Memory B cell (primary cell): ENCODE results near the gene GRIN1.

Source experiments
- ATAC-seq: fragments of 150-1000 bp; cut with Tn5 transposase; 2 replicates; pipeline ENCODE4 v1.10.0; 2021; ENCODE audit warnings: low read depth, mild to moderate bottlenecking, moderate library complexity
- DNase-seq, 2 donors: peaks; one replicate each; pipeline ENCODE4 v3.0.0; 2022; ENCODE audit warnings: low spot score in 2 of 2
- H3K27ac Mint-ChIP-seq: one replicate; pipeline ENCODE4 v1.8.0; 2022; ENCODE audit warnings: mild to moderate bottlenecking, moderate library complexity, mixed read lengths
- H3K27me3 Mint-ChIP-seq: one replicate; pipeline ENCODE4 v1.8.0; 2022; ENCODE audit warnings: mixed read lengths
- H3K36me3 Mint-ChIP-seq: one replicate; pipeline ENCODE4 v1.8.0; 2022; ENCODE audit warnings: mild to moderate bottlenecking, mixed read lengths
- H3K4me1 Mint-ChIP-seq: one replicate; pipeline ENCODE4 v1.8.0; 2022; ENCODE audit warnings: mixed read lengths
- H3K4me3 Mint-ChIP-seq: one replicate; pipeline ENCODE4 v1.8.0; 2022; ENCODE audit warnings: mild to moderate bottlenecking, moderate library complexity, mixed read lengths
- H3K9me3 Mint-ChIP-seq: one replicate; pipeline ENCODE4 v1.8.0; 2022; ENCODE audit warnings: mixed read lengths

Gene GRIN1

DNA sequence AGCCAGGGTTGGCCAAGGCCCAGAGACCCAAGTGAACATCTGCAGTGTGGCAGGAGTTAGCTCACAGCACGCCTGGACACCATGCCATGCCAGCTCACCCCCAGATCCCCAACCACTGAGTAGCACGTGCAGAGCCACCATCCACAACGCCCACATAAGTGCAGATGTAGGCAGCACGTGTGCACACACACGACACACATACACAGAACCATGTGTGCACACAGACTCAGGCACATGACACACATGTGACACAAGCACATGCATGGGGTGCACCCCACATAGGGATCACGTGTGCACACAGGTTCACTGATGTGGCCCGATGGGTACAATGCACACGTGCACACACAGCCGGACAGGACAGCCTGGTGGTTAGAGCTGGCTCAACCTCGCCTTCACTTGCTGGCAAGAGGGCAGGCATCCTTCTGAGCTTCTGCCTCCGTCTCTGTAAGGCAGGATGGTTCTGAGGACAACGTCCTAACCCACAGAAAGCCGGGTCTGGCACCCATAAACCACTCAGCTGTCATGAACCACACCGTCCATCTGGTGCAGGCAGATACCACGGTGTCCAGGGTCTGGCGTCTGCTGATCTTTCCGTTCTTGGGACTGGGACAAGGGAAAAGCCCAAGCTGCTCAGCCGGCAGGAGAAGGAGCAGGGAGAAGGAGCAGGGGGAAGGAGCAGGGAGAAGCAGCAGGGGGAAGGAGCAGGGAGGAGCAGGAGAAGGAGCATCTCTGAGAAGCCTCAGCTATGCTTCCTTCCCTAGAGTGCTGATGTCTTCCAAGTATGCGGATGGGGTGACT lies 18.9 kb downstream of the GRIN1 start:
- H3K9me3 Mint-ChIP-seq: no peaks in the 10 kb centered on the region
- no peak for ATAC-seq
- no peak for DNase-seq
- H3K27me3 Mint-ChIP-seq: peaks cover 22% of the 10 kb centered on the region
- peaks cover 14% of the 10 kb centered on the region for H3K4me1 Mint-ChIP-seq
- peak overlapping the region; percentile 58 for H3K27ac Mint-ChIP-seq
- no peaks in the 10 kb centered on the region for H3K36me3 Mint-ChIP-seq
- no peak overlapping the region for H3K4me3 Mint-ChIP-seq

DNA sequence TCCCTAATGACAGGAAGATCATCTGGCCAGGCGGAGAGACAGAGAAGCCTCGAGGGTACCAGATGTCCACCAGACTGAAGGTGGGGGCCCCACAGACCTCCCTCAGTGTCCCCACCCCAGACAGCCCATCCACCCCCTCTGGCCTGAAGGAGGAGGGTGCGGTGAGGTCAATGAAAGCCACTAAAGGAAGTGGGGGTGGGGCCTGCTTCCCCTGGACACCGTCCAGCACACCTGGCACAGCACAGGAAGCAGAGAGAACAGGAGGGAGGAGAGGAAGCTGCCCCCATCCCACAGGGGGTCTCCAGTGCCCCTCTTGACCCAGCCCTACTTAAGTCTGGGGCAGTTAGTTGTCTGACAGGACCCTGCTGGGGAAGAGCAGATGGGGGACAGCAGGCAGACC lies 19.7 kb downstream of the GRIN1 start:
- Mint-ChIP-seq H3K4me1 (peaks cover 14% of the 10 kb centered on the region), H3K36me3 (no peaks in the 10 kb centered on the region), H3K27ac (no peak overlapping the region), H3K4me3 (no peak overlapping the region), H3K27me3 (peaks cover 25% of the 10 kb centered on the region), H3K9me3 (no peaks in the 10 kb centered on the region)
- DNase-seq (no peak), ATAC-seq (no peak)

DNA sequence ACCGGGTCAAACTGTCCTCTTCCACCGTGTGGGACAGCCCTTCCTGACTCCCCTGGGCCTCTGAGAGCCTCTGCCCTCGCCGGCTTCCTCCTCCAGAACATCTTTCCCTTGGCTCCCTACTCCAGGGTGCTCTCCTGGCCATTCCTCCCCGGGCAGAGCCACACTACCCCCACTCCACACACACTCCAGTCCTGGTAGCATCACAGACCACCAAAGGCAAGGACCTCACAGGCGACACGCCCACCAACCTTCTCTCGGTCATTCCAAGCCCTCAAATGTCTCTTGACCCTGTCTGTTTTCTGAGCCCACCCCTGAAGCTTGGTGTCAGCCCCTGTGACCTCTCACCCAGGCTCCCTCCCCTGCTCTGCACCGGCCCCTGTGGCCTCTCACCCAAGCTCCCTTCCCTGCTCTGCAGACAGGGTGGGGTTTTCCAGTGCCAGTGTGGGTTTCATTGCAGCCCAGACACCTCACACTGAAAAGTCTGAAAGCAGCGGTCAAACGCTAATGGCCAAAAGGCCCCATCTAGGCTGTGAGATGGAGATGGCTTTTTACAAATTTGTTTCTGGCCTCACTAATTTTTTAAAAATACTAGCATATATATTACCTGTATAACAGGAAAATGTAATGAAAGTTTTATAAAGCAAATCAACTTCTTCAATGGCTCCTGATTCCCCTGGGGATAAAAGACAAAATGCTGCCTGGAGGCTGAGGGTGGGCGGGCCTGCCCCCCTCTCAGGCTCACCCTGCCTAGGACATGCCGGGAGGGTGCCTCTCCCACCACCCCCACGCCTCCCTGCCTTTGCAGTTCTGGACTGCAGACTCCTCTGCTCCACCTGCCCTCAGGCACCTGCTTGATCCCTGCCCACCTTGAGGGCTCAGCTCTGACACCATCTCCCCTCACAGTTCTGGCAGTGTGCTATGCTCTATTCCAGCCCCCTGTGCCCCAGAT lies 20.4 kb downstream of the GRIN1 start:
- H3K36me3 Mint-ChIP-seq: no peaks in the 10 kb centered on the region
- ATAC-seq: no peak
- DNase-seq: no peak
- no peaks in the 10 kb centered on the region for H3K9me3 Mint-ChIP-seq
- H3K4me1 Mint-ChIP-seq: peaks cover 14% of the 10 kb centered on the region
- no peak overlapping the region for H3K27ac Mint-ChIP-seq
- H3K4me3 Mint-ChIP-seq: no peak overlapping the region
- H3K27me3 Mint-ChIP-seq: peaks cover 25% of the 10 kb centered on the region

DNA sequence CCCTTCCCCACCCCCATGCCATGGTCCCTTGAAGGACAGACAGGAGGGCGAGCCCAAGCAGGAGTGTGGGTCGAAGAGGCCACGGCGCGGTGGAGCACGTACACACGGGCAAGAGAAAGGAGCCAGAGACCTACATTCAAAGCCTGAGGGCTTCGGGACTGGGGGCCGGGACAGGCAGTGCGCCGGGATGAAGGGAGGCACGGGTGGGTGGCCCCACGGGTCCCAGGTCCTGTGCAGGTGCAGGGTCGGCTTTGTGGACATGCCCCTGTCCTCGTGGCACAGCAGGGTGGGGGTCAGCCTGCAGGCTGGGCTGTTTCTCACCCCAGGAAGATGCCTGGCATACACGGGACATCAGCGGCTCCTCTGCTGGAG lies 21.1 kb downstream of the GRIN1 start:
- DNase-seq: no peak
- peaks cover 29% of the 10 kb centered on the region for H3K27me3 Mint-ChIP-seq
- no peaks in the 10 kb centered on the region for H3K36me3 Mint-ChIP-seq
- H3K4me3 Mint-ChIP-seq: no peak overlapping the region
- no peak for ATAC-seq
- H3K27ac Mint-ChIP-seq: no peak overlapping the region
- peaks cover 14% of the 10 kb centered on the region for H3K4me1 Mint-ChIP-seq
- no peaks in the 10 kb centered on the region for H3K9me3 Mint-ChIP-seq

DNA sequence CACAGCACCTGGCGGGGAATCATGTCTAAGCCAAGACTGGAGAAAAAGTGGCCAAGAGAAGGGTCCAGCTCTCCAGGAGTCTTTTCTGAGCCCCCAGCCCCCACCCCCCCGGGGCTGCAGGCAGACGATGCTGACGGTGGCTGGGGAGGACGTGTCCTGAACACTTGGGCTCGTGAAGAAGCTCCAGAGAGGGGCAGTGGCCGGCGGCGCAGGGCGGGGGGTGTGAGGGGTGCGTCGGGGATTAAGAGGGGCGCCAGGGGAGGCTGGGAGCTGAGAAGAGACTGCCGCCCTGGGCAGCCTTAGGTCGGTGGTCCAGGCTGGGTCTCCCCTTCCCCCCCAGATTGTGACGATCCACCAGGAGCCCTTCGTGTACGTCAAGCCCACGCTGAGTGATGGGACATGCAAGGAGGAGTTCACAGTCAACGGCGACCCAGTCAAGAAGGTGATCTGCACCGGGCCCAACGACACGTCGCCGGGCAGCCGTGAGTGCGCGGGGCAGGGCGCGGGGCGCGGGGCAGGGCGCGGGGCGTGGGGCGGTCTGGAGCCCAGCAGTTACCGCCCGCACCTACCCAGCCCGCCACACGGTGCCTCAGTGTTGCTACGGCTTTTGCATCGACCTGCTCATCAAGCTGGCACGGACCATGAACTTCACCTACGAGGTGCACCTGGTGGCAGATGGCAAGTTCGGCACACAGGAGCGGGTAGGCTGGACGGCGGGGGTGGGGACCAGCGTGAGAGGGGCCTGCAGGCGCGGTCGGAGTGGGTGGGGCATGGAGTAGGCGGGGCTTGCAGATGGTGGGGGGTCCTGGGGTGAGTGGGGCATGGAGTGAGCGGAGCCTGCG lies 22.0 kb downstream of the GRIN1 start:
- ATAC-seq (no peak), DNase-seq (no peak)
- Mint-ChIP-seq H3K9me3 (no peaks in the 10 kb centered on the region), H3K36me3 (no peaks in the 10 kb centered on the region), H3K4me1 (peaks cover 14% of the 10 kb centered on the region), H3K27ac (no peak overlapping the region), H3K4me3 (no peak overlapping the region), H3K27me3 (peaks cover 33% of the 10 kb centered on the region)

DNA sequence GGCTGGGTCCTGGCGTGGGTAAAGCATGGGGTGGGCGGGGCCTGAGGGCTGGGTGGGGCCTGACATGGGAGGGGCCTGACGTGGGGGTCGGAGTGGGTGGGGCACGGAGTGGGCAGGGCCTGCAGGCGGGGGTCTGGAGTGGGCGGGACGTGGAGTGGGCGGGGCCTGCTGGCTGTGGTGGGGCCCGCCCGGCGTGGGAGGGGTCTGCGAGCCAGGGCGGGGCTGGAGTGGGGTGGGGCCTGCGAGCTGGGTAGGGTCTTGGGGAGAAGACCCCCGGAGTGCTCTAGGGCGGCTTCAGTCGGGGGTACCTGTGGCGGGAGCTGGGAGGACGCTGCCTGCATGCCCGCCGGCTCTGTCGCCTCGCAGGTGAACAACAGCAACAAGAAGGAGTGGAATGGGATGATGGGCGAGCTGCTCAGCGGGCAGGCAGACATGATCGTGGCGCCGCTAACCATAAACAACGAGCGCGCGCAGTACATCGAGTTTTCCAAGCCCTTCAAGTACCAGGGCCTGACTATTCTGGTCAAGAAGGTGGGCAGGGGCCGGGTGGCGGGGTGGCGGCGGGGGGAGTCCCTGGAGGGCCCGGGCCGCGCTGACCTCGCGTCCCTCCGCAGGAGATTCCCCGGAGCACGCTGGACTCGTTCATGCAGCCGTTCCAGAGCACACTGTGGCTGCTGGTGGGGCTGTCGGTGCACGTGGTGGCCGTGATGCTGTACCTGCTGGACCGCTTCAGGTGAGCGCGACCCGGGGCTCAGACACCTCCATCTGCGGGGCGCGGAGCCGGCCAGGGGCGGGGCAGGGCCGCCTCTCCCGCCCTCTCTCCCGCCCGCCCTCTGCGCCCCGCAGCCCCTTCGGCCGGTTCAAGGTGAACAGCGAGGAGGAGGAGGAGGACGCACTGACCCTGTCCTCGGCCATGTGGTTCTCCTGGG lies 22.9 kb downstream of the GRIN1 start:
- DNase-seq (no peak), ATAC-seq (no peak)
- Mint-ChIP-seq H3K4me1 (peaks cover 11% of the 10 kb centered on the region), H3K36me3 (no peaks in the 10 kb centered on the region), H3K27ac (no peak overlapping the region), H3K4me3 (no peak overlapping the region), H3K27me3 (peaks cover 37% of the 10 kb centered on the region), H3K9me3 (no peaks in the 10 kb centered on the region)

DNA sequence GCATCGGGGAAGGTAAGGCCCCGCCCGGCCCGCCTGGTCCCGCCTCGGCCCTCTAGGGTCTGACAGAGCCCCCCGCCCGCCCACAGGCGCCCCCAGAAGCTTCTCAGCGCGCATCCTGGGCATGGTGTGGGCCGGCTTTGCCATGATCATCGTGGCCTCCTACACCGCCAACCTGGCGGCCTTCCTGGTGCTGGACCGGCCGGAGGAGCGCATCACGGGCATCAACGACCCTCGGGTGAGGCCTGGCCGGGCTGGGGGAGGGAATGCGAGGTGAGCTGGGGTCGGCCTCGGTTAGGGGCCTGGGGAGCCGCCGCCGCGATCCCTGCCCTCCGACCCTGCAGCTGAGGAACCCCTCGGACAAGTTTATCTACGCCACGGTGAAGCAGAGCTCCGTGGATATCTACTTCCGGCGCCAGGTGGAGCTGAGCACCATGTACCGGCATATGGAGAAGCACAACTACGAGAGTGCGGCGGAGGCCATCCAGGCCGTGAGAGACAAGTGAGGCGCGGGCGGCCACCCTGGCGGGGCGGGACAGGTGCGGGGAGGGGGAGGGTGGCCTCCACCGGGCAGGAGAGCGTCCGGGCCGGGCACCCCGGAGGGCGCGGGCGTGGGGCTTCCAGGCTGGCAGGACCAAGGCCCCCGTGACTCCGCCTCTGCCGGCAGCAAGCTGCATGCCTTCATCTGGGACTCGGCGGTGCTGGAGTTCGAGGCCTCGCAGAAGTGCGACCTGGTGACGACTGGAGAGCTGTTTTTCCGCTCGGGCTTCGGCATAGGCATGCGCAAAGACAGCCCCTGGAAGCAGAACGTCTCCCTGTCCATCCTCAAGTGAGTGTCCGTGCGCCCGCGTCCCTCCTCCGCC lies 23.8 kb downstream of the GRIN1 start:
- no peak overlapping the region for H3K27ac Mint-ChIP-seq
- H3K36me3 Mint-ChIP-seq: no peaks in the 10 kb centered on the region
- peaks cover 11% of the 10 kb centered on the region for H3K4me1 Mint-ChIP-seq
- DNase-seq: no peak
- peaks cover 34% of the 10 kb centered on the region for H3K27me3 Mint-ChIP-seq
- H3K4me3 Mint-ChIP-seq: peak overlapping the region; percentile 40
- no peaks in the 10 kb centered on the region for H3K9me3 Mint-ChIP-seq
- peak; percentile 49 for ATAC-seq

DNA sequence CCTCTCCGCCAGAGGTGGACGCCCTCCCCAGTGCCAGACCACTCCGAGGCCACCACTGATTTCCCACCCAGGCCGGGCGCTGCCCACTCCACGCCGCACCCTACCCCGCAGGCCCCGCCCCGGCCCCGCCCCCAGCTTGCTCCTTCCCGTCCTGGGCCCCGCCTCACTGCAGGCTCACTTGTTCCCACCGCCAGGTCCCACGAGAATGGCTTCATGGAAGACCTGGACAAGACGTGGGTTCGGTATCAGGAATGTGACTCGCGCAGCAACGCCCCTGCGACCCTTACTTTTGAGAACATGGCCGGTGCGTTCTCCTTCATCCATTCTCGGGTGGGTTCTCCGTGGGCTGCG lies 24.4 kb downstream of the GRIN1 start:
- Mint-ChIP-seq H3K4me3 (peak overlapping the region; percentile 57), H3K9me3 (no peaks in the 10 kb centered on the region), H3K27me3 (peaks cover 30% of the 10 kb centered on the region), H3K4me1 (peaks cover 7% of the 10 kb centered on the region), H3K36me3 (no peaks in the 10 kb centered on the region), H3K27ac (no peak overlapping the region)
- ATAC-seq (no peak), DNase-seq (no peak)

DNA sequence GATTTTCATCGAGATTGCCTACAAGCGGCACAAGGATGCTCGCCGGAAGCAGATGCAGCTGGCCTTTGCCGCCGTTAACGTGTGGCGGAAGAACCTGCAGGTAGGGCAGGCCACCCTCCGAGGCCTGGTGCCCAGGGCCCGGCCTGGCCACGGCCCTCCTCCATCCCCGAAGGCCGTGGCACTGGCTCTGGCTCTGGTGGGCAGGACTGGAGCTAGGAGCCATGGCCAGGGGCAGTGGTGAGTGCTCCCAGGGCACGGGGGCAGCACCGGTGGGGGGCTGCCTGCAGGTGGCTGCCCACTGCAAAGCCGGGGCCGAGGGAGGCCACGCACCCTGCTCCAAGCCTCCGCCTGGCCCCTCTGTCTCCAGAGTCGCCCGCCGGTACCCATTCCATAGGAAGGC lies 24.9 kb downstream of the GRIN1 start:
- no peaks in the 10 kb centered on the region for H3K9me3 Mint-ChIP-seq
- no peak overlapping the region for H3K27ac Mint-ChIP-seq
- peaks cover 32% of the 10 kb centered on the region for H3K27me3 Mint-ChIP-seq
- H3K36me3 Mint-ChIP-seq: no peaks in the 10 kb centered on the region
- no peak for ATAC-seq
- H3K4me3 Mint-ChIP-seq: no peak overlapping the region
- no peak for DNase-seq
- H3K4me1 Mint-ChIP-seq: peaks cover 8% of the 10 kb centered on the region

DNA sequence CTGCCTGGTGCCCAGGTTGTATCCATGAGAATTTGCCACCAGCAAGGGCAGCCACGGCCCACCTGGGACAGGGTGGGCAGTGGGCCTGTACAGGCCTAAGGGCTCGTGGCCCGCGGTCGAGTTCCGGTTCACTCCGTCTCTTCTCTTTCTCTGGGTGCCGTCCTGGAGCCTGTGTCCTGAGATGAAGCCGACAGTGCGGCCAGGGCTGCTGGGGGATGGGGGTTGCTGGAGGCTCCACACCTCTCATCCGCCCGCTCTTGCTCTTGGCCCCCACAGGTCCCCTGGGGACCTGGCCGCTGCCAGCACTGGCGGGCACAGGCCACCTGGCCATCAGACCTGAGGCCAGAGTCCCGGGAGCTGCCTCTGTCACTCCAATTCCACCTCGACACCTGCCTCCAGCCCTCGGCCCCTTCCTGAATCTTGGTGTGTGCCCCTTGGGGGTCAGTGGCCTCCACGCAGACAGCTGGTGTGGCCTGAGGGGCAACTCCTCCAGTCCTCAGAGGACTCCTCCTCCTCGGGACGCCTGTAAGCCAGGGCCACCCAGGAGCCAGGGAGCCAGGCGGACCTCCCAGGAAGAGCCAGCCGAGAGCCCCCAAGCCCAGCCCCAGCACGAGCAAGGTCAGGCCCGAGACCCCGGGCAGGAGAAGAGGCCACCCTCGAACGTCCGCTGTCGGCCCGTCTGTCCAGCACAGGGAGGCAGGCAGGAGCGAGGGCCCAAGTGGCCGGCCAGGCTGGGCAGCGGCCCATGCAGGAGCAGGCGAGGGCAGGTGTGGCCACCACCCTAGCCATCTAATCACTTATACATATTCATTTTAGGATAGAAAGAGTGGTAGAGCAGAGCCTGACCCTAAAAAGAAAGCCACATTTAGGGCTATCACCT lies 25.7 kb downstream of the GRIN1 start:
- Mint-ChIP-seq H3K4me3 (no peak overlapping the region), H3K36me3 (no peaks in the 10 kb centered on the region), H3K9me3 (no peaks in the 10 kb centered on the region), H3K27ac (no peak overlapping the region), H3K4me1 (peaks cover 4% of the 10 kb centered on the region), H3K27me3 (peaks cover 28% of the 10 kb centered on the region)
- ATAC-seq (no peak), DNase-seq (no peak)

DNA sequence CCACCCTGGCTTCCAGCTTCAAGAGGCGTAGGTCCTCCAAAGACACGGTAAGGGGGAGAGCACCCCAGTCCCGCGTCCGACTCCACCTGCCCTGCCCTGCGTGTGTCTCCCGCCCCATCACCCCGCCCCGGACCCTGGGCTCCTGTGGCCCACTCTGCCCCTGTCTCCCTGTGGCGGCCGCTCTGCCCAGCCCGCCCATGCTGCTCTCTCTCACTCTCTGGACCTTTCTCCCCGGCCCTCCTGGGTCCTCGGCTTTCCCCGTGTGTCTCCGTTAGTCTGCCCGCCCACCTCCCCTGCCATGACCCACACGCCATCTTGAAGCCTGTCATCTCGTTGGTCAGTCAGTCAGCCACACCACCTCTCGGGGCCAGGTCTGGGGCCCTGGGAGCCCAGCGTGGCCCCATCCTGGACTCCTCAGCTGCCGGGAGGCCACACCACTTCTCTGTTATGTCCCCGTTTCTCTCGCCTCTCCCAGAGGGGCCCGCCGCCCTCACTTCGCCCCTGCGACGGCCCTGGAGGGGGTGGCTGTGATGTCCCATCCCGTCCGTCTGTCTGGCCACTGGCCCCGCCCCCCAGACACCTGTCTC lies 26.4 kb downstream of the GRIN1 start:
- Mint-ChIP-seq H3K9me3 (no peaks in the 10 kb centered on the region), H3K36me3 (no peaks in the 10 kb centered on the region), H3K27me3 (peaks cover 28% of the 10 kb centered on the region), H3K4me1 (peaks cover 4% of the 10 kb centered on the region), H3K4me3 (no peak overlapping the region), H3K27ac (no peak overlapping the region)
- ATAC-seq: no peak
- DNase-seq: no peak
